ENCODE measurements around the gene UBE2Q1.

Gene UBE2Q1

DNA sequence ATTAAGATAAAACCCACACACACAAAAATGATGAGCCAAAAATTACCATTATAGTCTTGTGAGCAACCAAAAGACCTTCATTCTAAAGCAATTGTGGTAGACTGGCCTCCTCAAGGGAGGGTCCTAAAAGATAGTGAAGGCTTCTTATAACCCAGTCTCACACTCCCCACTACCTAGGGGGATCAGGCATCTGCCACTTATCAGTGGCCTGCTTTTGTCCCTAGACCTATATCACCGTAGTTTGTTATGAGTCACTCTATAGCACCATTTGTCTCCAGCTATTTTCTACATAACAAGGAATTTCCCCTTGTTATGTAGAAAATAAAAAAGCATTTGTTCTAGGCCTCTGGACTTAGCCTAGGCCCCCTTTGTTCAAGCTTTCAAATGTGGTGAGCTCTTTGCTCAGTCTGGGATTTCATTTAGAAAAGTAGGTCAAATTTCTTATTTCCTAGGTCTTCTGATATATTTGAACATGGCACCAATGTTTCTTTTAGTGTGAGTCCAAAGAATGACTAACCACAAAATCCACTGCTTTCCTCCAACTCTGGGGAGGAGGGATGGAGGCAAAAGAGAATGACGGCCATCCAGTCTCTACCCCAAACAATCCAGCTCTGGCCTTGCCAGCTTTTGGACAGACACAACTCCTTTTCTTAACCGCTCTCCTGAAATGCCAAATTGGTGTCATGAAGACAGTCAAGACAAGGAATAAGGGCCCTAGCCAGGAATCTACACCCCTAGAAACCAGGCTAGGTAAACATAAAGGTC lies 40.6 kb upstream of the UBE2Q1 start:
- in situ Hi-C loops (cut with HindIII; ENCODE audit: low sequenced_read_pairs): no loop called here
- H3K4me3 ChIP-seq (ENCODE audit: low read depth, low read length): no peak overlapping the region
- TF ChIP-seq, protein P1, sequence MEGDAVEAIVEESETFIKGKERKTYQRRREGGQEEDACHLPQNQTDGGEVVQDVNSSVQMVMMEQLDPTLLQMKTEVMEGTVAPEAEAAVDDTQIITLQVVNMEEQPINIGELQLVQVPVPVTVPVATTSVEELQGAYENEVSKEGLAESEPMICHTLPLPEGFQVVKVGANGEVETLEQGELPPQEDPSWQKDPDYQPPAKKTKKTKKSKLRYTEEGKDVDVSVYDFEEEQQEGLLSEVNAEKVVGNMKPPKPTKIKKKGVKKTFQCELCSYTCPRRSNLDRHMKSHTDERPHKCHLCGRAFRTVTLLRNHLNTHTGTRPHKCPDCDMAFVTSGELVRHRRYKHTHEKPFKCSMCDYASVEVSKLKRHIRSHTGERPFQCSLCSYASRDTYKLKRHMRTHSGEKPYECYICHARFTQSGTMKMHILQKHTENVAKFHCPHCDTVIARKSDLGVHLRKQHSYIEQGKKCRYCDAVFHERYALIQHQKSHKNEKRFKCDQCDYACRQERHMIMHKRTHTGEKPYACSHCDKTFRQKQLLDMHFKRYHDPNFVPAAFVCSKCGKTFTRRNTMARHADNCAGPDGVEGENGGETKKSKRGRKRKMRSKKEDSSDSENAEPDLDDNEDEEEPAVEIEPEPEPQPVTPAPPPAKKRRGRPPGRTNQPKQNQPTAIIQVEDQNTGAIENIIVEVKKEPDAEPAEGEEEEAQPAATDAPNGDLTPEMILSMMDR (IDR thresholded peaks at IDR 0.05; ENCODE audit: low read depth, low read length, missing control alignments): no peak
- no peak for DNase-seq (ENCODE audit: low read depth)

DNA sequence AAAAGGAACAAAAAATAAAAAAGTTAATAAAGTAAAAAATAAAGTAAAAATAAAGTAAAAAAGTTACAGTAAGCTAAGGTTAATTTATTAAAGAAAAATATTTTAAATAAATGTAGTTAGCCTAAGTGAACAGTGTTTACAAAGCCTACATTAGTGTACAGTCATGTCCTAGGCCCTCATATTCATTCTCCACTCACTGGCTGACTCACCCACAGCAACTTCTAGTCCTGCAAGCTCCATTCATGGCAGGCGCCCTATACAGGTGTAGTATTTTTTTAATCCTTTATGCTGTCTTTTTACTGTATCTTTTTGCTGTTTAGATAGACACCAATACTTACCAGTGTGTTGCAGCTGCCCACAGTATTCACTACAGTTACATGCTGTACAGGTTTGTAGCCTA lies 37.2 kb upstream of the UBE2Q1 start:
- in situ Hi-C loops (cut with HindIII; ENCODE audit: low sequenced_read_pairs): no loop called here
- no peak overlapping the region for H3K4me3 ChIP-seq (ENCODE audit: low read depth, low read length)
- no peak for DNase-seq (ENCODE audit: low read depth)
- TF ChIP-seq, protein P1 (IDR thresholded peaks at IDR 0.05; ENCODE audit: low read depth, low read length, missing control alignments): no peak

DNA sequence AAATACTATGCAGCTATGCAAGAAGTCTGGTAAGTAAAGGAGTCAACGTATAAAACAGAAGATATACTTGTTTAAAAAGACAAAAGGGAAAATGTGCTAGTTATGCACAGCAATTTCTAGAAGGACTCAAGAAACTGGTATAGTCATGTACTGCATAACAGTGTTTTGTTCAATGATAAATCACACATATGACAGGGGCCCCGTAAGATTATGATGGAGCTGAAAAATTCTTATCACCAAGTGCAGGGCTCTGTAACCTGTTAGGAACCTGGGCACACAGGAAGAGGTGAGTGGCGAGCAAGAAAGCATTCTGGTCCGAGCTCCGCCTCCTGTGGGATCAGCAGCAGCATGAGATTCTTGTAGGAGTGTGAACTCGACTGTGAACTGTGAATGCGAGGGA lies 36.3 kb upstream of the UBE2Q1 start:
- H3K4me3 ChIP-seq (ENCODE audit: low read depth, low read length): no peak overlapping the region
- no peak for DNase-seq (ENCODE audit: low read depth)
- in situ Hi-C loops (cut with HindIII; ENCODE audit: low sequenced_read_pairs): no loop called here
- TF ChIP-seq, protein P1 (IDR thresholded peaks at IDR 0.05; ENCODE audit: low read depth, low read length, missing control alignments): no peak

DNA sequence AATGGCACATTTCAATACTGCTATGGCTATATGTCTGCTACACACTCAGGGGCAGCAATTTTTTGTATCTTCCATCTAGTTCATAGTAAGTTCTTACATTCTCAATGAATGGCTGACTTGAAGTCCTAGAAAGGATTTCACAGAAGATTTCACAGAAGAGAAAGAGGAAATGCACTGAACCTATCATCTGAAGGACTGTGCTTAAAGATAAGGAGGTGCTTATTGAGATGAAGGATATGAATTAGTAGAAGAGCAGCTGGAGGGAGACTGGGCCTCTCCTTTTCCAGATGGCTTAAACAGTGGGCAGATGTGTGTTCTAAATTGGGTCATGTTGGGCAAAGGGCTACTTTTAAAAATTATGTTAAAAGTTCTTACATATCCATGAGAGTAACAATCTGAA lies 34.9 kb upstream of the UBE2Q1 start:
- TF ChIP-seq, protein P1 (IDR thresholded peaks at IDR 0.05; ENCODE audit: low read depth, low read length, missing control alignments): no peak
- in situ Hi-C loops (cut with HindIII; ENCODE audit: low sequenced_read_pairs): no loop called here
- H3K4me3 ChIP-seq (ENCODE audit: low read depth, low read length): no peak overlapping the region
- no peak for DNase-seq (ENCODE audit: low read depth)

DNA sequence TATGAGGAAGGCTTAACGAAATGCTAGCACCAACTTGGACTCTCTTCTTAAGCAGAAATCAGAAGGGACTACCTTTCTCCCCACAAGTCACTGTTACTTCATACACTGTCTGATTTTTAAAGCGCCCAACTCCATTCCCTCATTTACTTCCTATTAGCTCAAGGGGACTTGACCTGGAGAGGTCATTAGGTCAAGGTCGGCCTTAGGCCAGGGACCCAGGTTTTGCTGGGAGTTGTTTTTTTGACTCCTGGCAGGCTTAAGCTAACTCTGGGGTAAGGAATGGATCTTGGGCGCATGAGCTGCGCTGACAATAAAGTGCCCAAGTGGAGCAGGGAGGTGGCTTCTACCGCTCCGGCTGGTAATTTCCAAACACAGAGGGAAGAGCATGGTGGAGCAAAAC lies 32.7 kb upstream of the UBE2Q1 start:
- TF ChIP-seq, protein P1 (IDR thresholded peaks at IDR 0.05; ENCODE audit: low read depth, low read length, missing control alignments): no peak
- in situ Hi-C loops (cut with HindIII; ENCODE audit: low sequenced_read_pairs): no loop called here
- no peak overlapping the region for H3K4me3 ChIP-seq (ENCODE audit: low read depth, low read length)
- no peak for DNase-seq (ENCODE audit: low read depth)

DNA sequence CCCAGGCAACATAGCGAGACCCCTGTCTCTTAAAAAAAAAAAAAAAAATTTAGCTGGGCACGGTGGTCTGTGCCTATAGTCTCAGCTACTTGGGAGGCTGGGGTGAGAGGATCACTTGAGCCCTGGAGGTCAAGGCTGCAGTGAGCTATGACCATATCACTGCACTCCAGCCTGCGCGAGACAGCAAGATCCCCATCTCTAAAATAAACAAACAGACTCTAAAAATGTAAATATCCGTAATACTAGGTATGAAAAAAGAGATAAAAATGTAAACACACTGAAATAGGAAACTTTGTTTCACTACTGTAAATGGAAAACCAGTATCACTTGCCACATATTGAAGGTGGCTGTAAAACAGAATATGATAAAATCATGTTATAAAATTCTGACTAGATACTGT lies 32.3 kb upstream of the UBE2Q1 start:
- no peak for DNase-seq (ENCODE audit: low read depth)
- in situ Hi-C loops (cut with HindIII; ENCODE audit: low sequenced_read_pairs): no loop called here
- TF ChIP-seq, protein P1 (IDR thresholded peaks at IDR 0.05; ENCODE audit: low read depth, low read length, missing control alignments): no peak
- H3K4me3 ChIP-seq (ENCODE audit: low read depth, low read length): no peak overlapping the region

Data from astrocyte of the cerebellum (primary cell).